ENCODE measurements around the gene RASSF10.

RASSF10 gene

GRCh38 chr11:13000721-13001120 is 8.4 kb upstream of the RASSF10 start:
- no peak overlapping the region for H3K27ac Mint-ChIP-seq
- no peaks in the 10 kb centered on the region for H3K9me3 Mint-ChIP-seq
- no peaks in the 10 kb centered on the region for H3K27me3 Mint-ChIP-seq
- no peaks in the 10 kb centered on the region for H3K4me1 Mint-ChIP-seq (ENCODE audit: low read depth)
- no peak overlapping the region for H3K4me3 Mint-ChIP-seq
- intact Hi-C loops (cut with micrococcal nuclease): no loop called here
- H3K36me3 Mint-ChIP-seq (ENCODE audit: low read depth): no peaks in the 10 kb centered on the region

GRCh38 chr11:13003736-13004493 is 5.2 kb upstream of the RASSF10 start:
- Mint-ChIP-seq H3K9me3 (no peaks in the 10 kb centered on the region), H3K4me1 (ENCODE audit: low read depth) (peaks cover 5% of the 10 kb centered on the region), H3K36me3 (ENCODE audit: low read depth) (no peaks in the 10 kb centered on the region), H3K27me3 (peaks cover 25% of the 10 kb centered on the region), H3K27ac (no peak overlapping the region), H3K4me3 (no peak overlapping the region)
- intact Hi-C loops (cut with micrococcal nuclease): no loop called here

- no peak overlapping the region for H3K4me3 Mint-ChIP-seq
Observed at GRCh38 chr11:13007182-13008060, 1.7 kb upstream of the RASSF10 start.

GRCh38 chr11:13008061-13008435 is 1.1 kb upstream of the RASSF10 start:
- Mint-ChIP-seq H3K36me3 (ENCODE audit: low read depth) (no peaks in the 10 kb centered on the region), H3K27ac (no peak overlapping the region), H3K9me3 (no peaks in the 10 kb centered on the region), H3K4me1 (ENCODE audit: low read depth) (peaks cover 7% of the 10 kb centered on the region), H3K27me3 (peaks cover 66% of the 10 kb centered on the region), H3K4me3 (no peak overlapping the region)
- intact Hi-C loops (cut with micrococcal nuclease): no loop called here

More at GRCh38 chr11:13007182-13008060, 1.7 kb upstream of the RASSF10 start:
- Mint-ChIP-seq H3K9me3 (no peaks in the 10 kb centered on the region), H3K4me1 (ENCODE audit: low read depth) (peaks cover 7% of the 10 kb centered on the region), H3K36me3 (ENCODE audit: low read depth) (no peaks in the 10 kb centered on the region), H3K27me3 (peaks cover 60% of the 10 kb centered on the region), H3K27ac (no peak overlapping the region)
- intact Hi-C loops (cut with micrococcal nuclease): no loop called here

GRCh38 chr11:13009476-13009920 is 382 bp downstream of the RASSF10 start:
- H3K9me3 Mint-ChIP-seq: no peaks in the 10 kb centered on the region
- no peak overlapping the region for H3K27ac Mint-ChIP-seq

GRCh38 chr11:13009921-13010748 is 1.0 kb downstream of the RASSF10 start:
- Mint-ChIP-seq H3K4me3 (no peak overlapping the region), H3K36me3 (ENCODE audit: low read depth) (no peaks in the 10 kb centered on the region), H3K9me3 (no peaks in the 10 kb centered on the region), H3K27me3 (peaks cover 75% of the 10 kb centered on the region), H3K4me1 (ENCODE audit: low read depth) (peaks cover 7% of the 10 kb centered on the region), H3K27ac (no peak overlapping the region)
- intact Hi-C loops (cut with micrococcal nuclease): no loop called here

More at GRCh38 chr11:13009476-13009920, 382 bp downstream of the RASSF10 start:
- Mint-ChIP-seq H3K27me3 (peaks cover 73% of the 10 kb centered on the region), H3K36me3 (ENCODE audit: low read depth) (no peaks in the 10 kb centered on the region), H3K4me1 (ENCODE audit: low read depth) (peaks cover 7% of the 10 kb centered on the region), H3K4me3 (no peak overlapping the region)
- intact Hi-C loops (cut with micrococcal nuclease): no loop called here

- H3K27ac Mint-ChIP-seq: no peak overlapping the region
- intact Hi-C loops (cut with micrococcal nuclease): no loop called here
- peaks cover 7% of the 10 kb centered on the region for H3K4me1 Mint-ChIP-seq (ENCODE audit: low read depth)
- no peaks in the 10 kb centered on the region for H3K36me3 Mint-ChIP-seq (ENCODE audit: low read depth)
- H3K9me3 Mint-ChIP-seq: no peaks in the 10 kb centered on the region
- no peak overlapping the region for H3K4me3 Mint-ChIP-seq
- peaks cover 81% of the 10 kb centered on the region for H3K27me3 Mint-ChIP-seq
Observed at GRCh38 chr11:13010749-13011465, 1.8 kb downstream of the RASSF10 start.

- Mint-ChIP-seq H3K9me3 (no peaks in the 10 kb centered on the region), H3K27ac (no peak overlapping the region), H3K36me3 (ENCODE audit: low read depth) (no peaks in the 10 kb centered on the region)
Observed at GRCh38 chr11:13011466-13012055, 2.4 kb downstream of the RASSF10 start.

GRCh38 chr11:13012056-13012661 is 3.0 kb downstream of the RASSF10 start:
- H3K4me1 Mint-ChIP-seq (ENCODE audit: low read depth): peaks cover 7% of the 10 kb centered on the region
- no peak overlapping the region for H3K27ac Mint-ChIP-seq
- no peaks in the 10 kb centered on the region for H3K9me3 Mint-ChIP-seq
- no peaks in the 10 kb centered on the region for H3K36me3 Mint-ChIP-seq (ENCODE audit: low read depth)
- H3K4me3 Mint-ChIP-seq: no peak overlapping the region
- intact Hi-C loops (cut with micrococcal nuclease): no loop called here
- H3K27me3 Mint-ChIP-seq: peaks cover 75% of the 10 kb centered on the region

More at GRCh38 chr11:13011466-13012055, 2.4 kb downstream of the RASSF10 start:
- peaks cover 81% of the 10 kb centered on the region for H3K27me3 Mint-ChIP-seq
- H3K4me1 Mint-ChIP-seq (ENCODE audit: low read depth): peaks cover 7% of the 10 kb centered on the region
- H3K4me3 Mint-ChIP-seq: no peak overlapping the region
- intact Hi-C loops (cut with micrococcal nuclease): no loop called here

GRCh38 chr11:13013054-13013488 is 4.0 kb downstream of the RASSF10 start:
- Mint-ChIP-seq H3K4me3 (no peak overlapping the region), H3K4me1 (ENCODE audit: low read depth) (peaks cover 7% of the 10 kb centered on the region), H3K9me3 (no peaks in the 10 kb centered on the region), H3K36me3 (ENCODE audit: low read depth) (no peaks in the 10 kb centered on the region), H3K27ac (no peak overlapping the region), H3K27me3 (peaks cover 72% of the 10 kb centered on the region)
- intact Hi-C loops (cut with micrococcal nuclease): no loop called here

- Mint-ChIP-seq H3K9me3 (no peaks in the 10 kb centered on the region), H3K4me1 (ENCODE audit: low read depth) (no peaks in the 10 kb centered on the region), H3K27ac (no peak overlapping the region), H3K36me3 (ENCODE audit: low read depth) (no peaks in the 10 kb centered on the region), H3K4me3 (no peak overlapping the region), H3K27me3 (peaks cover 47% of the 10 kb centered on the region)
- intact Hi-C loops (cut with micrococcal nuclease): no loop called here
Observed at GRCh38 chr11:13015753-13016152, 6.6 kb downstream of the RASSF10 start.

GRCh38 chr11:13016415-13016814 is 7.3 kb downstream of the RASSF10 start:
- Mint-ChIP-seq H3K27ac (no peak overlapping the region), H3K27me3 (peaks cover 41% of the 10 kb centered on the region), H3K36me3 (ENCODE audit: low read depth) (no peaks in the 10 kb centered on the region), H3K4me3 (no peak overlapping the region), H3K9me3 (no peaks in the 10 kb centered on the region), H3K4me1 (ENCODE audit: low read depth) (no peaks in the 10 kb centered on the region)
- intact Hi-C loops (cut with micrococcal nuclease): no loop called here

All from dendritic cell treated with granulocyte-macrophage colony-stimulating factor and Interleukin-4, amounts not matched to agents 40 ng/mL and 50 ng/mL, for 4 days (primary cell).